Neural progenitor cell (in vitro differentiated cells): ENCODE data around the gene TRIM23. TPM values are rescaled to one million over a fixed set of nuclear protein-coding genes. Genes with fewer than 3 reads are reported as not detected.
"Not testable (repeated sequence)": the region's sequence is repeated elsewhere in the genome, so short reads cannot be mapped to it uniquely, and the experiment has no call there.

Source experiments
- DNase-seq: peaks from one replicate; pipeline ENCODE4 v3.0.0-alpha.2; 2016; ENCODE audit warnings: low spot score
- H2AFZ ChIP-seq: fragments of 200-600 bp; sonication (generic); replicated peaks from 2 replicates; pipeline ENCODE4 v1.6.1; 2016; ENCODE audit warnings: antibody characterized with exemption
- H3F3A ChIP-seq: fragments of 200-600 bp; sonication (generic); 2 replicates; pipeline ENCODE4 v1.6.1; 2016; ENCODE audit warnings: antibody characterized with exemption, low read depth
- H3K27ac ChIP-seq: fragments of 200-600 bp; sonication (generic); 2 replicates; pipeline ENCODE4 v1.5.1; 2016; ENCODE audit warnings: mild to moderate bottlenecking
- H3K27me3 ChIP-seq: fragments of 200-600 bp; sonication (generic); 2 replicates; pipeline ENCODE4 v1.6.1; 2016; ENCODE audit warnings: mild to moderate bottlenecking, moderate library complexity
- H3K36me3 ChIP-seq: fragments of 200-600 bp; sonication (generic); 2 replicates; pipeline ENCODE4 v1.5.1; 2016
- H3K4me1 ChIP-seq: fragments of 200-600 bp; sonication (generic); 2 replicates; pipeline ENCODE4 v1.6.1; 2016; ENCODE audit warnings: mixed run types
- H3K4me2 ChIP-seq: fragments of 200-600 bp; sonication (generic); 2 replicates; pipeline ENCODE4 v1.6.1; 2016
- H3K4me3 ChIP-seq: fragments of 200-600 bp; sonication (generic); 2 replicates; pipeline ENCODE4 v1.5.1; 2016
- H3K79me2 ChIP-seq: fragments of 200-600 bp; sonication (generic); 2 replicates; pipeline ENCODE4 v1.6.1; 2016; ENCODE audit warnings: low read depth
- H3K9ac ChIP-seq: fragments of 200-600 bp; sonication (generic); 2 replicates; pipeline ENCODE4 v1.6.1; 2016
- H3K9me3 ChIP-seq: fragments of 200-600 bp; sonication (generic); 2 replicates; pipeline ENCODE4 v1.5.1; 2016; ENCODE audit warnings: low read depth
- H4K20me1 ChIP-seq: fragments of 200-600 bp; sonication (generic); 2 replicates; pipeline ENCODE4 v1.6.1; 2016; ENCODE audit warnings: low read depth
- H3K27ac Mint-ChIP-seq: 3 replicates; pipeline ENCODE4 v1.8.0; 2021; ENCODE audit warnings: mixed read lengths
- H3K27me3 Mint-ChIP-seq: 2 replicates; pipeline ENCODE4 v1.8.0; 2022; ENCODE audit warnings: low read depth, mild to moderate bottlenecking, inconsistent platforms, moderate library complexity, mixed read lengths; ENCODE audit not compliant: insufficient read depth
- H3K36me3 Mint-ChIP-seq: 3 replicates; pipeline ENCODE4 v1.8.0; 2021; ENCODE audit warnings: mixed read lengths
- H3K4me1 Mint-ChIP-seq: 3 replicates; pipeline ENCODE4 v1.8.0; 2021; ENCODE audit warnings: mixed read lengths
- H3K4me3 Mint-ChIP-seq: 3 replicates; pipeline ENCODE4 v1.8.0; 2021; ENCODE audit warnings: mild to moderate bottlenecking, moderate library complexity, mixed read lengths
- H3K9me3 Mint-ChIP-seq: 3 replicates; pipeline ENCODE4 v1.8.0; 2020; ENCODE audit warnings: mixed read lengths
- EZH2 ChIP-seq: fragments of 200-600 bp; sonication (generic); IDR thresholded peaks from 2 replicates; pipeline ENCODE4 v1.6.1; 2017; ENCODE audit warnings: antibody characterized with exemption, mild to moderate bottlenecking, moderate library complexity
- EZH2phosphoT487 ChIP-seq: fragments of 200-600 bp; sonication (generic); IDR thresholded peaks from 2 replicates; pipeline ENCODE4 v1.6.1; 2017; ENCODE audit warnings: antibody characterized with exemption
- total RNA-seq: library from RNA; depleted of rRNA; stranded (reverse); fragments of >200 nt; gene quantifications from 2 replicates; pipeline ENCODE4 v1.2.3, GENCODE V29; 2015; ENCODE audit warnings: low replicate concordance
- TF ChIP-seq, protein P1 (sequence below): fragments of 200-600 bp; sonication (generic); IDR thresholded peaks from 2 replicates; pipeline ENCODE4 v1.5.1; 2017; ENCODE audit warnings: antibody characterized with exemption, mild to moderate bottlenecking

Gene TRIM23
- total RNA-seq, 1 donor from 2014 or later: 16.6 TPM

DNA sequence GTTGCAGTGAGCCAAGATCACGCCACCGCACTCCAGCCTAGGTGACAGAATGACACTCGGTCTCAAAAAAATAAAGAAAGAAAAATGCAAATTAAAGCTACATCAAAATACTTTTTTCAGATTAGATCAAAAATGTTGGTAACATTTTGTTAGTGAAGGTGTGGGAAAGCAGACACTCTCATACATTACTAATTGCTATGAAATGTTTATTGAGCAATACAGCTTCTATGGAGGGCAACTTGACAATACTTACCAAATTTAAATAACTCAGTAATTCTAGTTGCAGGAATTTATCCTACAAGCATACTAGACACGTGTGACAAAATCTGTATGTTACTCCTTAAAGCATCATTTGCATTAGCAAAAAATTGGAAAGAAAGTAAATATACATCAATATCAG, 4.1 kb downstream of the TRIM23 start:
- H3K79me2 ChIP-seq: peaks cover 59% of the 10 kb centered on the region

DNA sequence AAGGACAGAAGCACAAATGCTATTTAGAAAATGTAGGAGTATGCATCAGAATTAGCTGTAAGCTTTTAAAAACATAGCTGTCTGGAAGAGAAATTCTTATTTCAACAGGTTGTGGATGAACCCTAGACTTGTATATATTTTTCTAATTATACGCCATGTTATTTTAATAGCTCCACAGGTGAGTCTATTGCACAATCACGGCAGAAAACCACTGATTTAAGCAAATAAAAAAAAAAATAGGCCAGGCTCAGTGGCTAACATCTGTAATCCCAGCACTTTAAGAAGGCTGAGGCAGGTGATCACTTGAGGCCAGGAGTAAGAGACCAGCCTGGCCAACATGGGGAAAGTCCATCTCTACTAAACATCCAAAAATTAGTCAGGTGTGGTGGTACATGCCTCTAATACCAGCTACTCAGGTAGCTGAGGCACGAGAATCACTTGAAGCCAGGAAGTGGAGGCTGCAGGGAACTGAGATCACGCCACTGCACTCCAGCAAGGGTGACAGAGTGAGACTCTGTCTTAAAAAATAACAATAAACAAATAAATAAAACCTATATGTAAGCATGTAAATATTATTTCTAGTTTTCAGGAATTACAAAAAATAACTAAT, 11.7 kb downstream of the TRIM23 start:
- DNase-seq: no peak
- Histone ChIP-seq H3K4me3 (no peak overlapping the region), H3K36me3 (peaks cover 17% of the 10 kb centered on the region), H3K27me3 (no peaks in the 10 kb centered on the region), H3K9me3 (no peaks in the 10 kb centered on the region), H3K79me2 (no peaks in the 10 kb centered on the region), H2AFZ (no peak overlapping the region), H3K27ac (no peak overlapping the region), H3K4me2 (no peak overlapping the region), H3F3A (no peaks in the 10 kb centered on the region), H4K20me1 (no peaks in the 10 kb centered on the region), H3K4me1 (no peaks in the 10 kb centered on the region), H3K9ac (no peak overlapping the region)
- Mint-ChIP-seq H3K27me3 (no peaks in the 10 kb centered on the region), H3K4me1 (no peaks in the 10 kb centered on the region), H3K36me3 (peaks cover 13% of the 10 kb centered on the region), H3K4me3 (no peak overlapping the region), H3K27ac (no peak overlapping the region), H3K9me3 (no peaks in the 10 kb centered on the region)
- TF ChIP-seq EZH2phosphoT487: no peak
- TF ChIP-seq EZH2: no peak
- TF ChIP-seq, protein P1, sequence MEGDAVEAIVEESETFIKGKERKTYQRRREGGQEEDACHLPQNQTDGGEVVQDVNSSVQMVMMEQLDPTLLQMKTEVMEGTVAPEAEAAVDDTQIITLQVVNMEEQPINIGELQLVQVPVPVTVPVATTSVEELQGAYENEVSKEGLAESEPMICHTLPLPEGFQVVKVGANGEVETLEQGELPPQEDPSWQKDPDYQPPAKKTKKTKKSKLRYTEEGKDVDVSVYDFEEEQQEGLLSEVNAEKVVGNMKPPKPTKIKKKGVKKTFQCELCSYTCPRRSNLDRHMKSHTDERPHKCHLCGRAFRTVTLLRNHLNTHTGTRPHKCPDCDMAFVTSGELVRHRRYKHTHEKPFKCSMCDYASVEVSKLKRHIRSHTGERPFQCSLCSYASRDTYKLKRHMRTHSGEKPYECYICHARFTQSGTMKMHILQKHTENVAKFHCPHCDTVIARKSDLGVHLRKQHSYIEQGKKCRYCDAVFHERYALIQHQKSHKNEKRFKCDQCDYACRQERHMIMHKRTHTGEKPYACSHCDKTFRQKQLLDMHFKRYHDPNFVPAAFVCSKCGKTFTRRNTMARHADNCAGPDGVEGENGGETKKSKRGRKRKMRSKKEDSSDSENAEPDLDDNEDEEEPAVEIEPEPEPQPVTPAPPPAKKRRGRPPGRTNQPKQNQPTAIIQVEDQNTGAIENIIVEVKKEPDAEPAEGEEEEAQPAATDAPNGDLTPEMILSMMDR: no peak

More for the DNA sequence above, 4.1 kb downstream of the TRIM23 start:
- peaks cover 13% of the 10 kb centered on the region for H3K4me1 Mint-ChIP-seq
- no peak overlapping the region for H3K27ac Mint-ChIP-seq
- no peak overlapping the region for H3K27ac ChIP-seq
- no peak overlapping the region for H3K4me3 ChIP-seq
- H4K20me1 ChIP-seq: no peaks in the 10 kb centered on the region
- H3K36me3 ChIP-seq: peaks cover 6% of the 10 kb centered on the region
- no peak overlapping the region for H3K4me2 ChIP-seq
- H3K4me1 ChIP-seq: peaks cover 6% of the 10 kb centered on the region
- no peaks in the 10 kb centered on the region for H3K27me3 ChIP-seq
- H3F3A ChIP-seq: no peaks in the 10 kb centered on the region
- no peak for DNase-seq
- peaks cover 4% of the 10 kb centered on the region for H3K36me3 Mint-ChIP-seq
- no peaks in the 10 kb centered on the region for H3K9me3 Mint-ChIP-seq
- H3K9ac ChIP-seq: no peak overlapping the region
- peaks cover 5% of the 10 kb centered on the region for H3K27me3 Mint-ChIP-seq
- no peaks in the 10 kb centered on the region for H3K9me3 ChIP-seq
- no peak overlapping the region for H2AFZ ChIP-seq
- no peak overlapping the region for H3K4me3 Mint-ChIP-seq
- TF ChIP-seq EZH2: no peak
- TF ChIP-seq, protein P1: no peak
- no peak for TF ChIP-seq EZH2phosphoT487

DNA sequence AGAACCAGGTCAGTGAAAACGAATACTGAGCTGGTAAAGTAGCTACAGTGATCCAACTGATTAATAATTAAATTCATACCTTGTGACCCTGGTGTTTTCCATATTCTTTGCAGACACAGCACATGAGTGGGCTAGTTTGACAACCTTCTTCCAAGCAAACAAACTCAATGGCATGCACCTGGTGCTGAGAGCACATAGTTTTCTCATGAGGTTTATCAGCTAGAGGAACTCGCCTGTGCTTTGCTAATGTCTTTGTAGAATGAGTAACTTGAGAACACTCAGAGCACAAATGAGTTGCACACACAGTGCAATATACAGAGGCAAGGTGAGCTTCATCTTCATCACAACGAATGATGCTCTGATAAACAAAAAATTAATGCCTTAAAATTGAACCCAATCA, 12.6 kb downstream of the TRIM23 start:
- peaks cover 18% of the 10 kb centered on the region for H3K36me3 Mint-ChIP-seq
- no peak overlapping the region for H3K4me3 Mint-ChIP-seq

GRCh38 chr5:65601761-65602160, 22.4 kb downstream of the TRIM23 start:
- H3K27ac Mint-ChIP-seq, H3K27me3 Mint-ChIP-seq, H4K20me1 ChIP-seq, H3K4me1 Mint-ChIP-seq, H3K4me3 ChIP-seq, H3K4me2 ChIP-seq, H3K4me3 Mint-ChIP-seq, H3K9ac ChIP-seq, H3F3A ChIP-seq, H2AFZ ChIP-seq, DNase-seq, H3K4me1 ChIP-seq, H3K27me3 ChIP-seq, H3K79me2 ChIP-seq, H3K9me3 ChIP-seq, H3K27ac ChIP-seq: not testable (repeated sequence)
- H3K36me3 ChIP-seq: peaks cover 13% of the 10 kb centered on the region
- Mint-ChIP-seq H3K9me3 (peaks cover 17% of the 10 kb centered on the region), H3K36me3 (peaks cover 60% of the 10 kb centered on the region)

More for the DNA sequence above, 12.6 kb downstream of the TRIM23 start:
- H3F3A ChIP-seq: no peaks in the 10 kb centered on the region
- H3K9me3 Mint-ChIP-seq: no peaks in the 10 kb centered on the region
- no peak overlapping the region for H3K9ac ChIP-seq
- no peaks in the 10 kb centered on the region for H3K4me1 ChIP-seq
- no peak for TF ChIP-seq EZH2phosphoT487
- TF ChIP-seq, protein P1: no peak
- no peak for TF ChIP-seq EZH2
- H3K27me3 ChIP-seq: no peaks in the 10 kb centered on the region
- no peaks in the 10 kb centered on the region for H4K20me1 ChIP-seq
- no peak overlapping the region for H3K4me2 ChIP-seq
- DNase-seq: no peak
- H2AFZ ChIP-seq: no peak overlapping the region
- no peaks in the 10 kb centered on the region for H3K27me3 Mint-ChIP-seq
- H3K27ac ChIP-seq: no peak overlapping the region
- H3K36me3 ChIP-seq: peaks cover 19% of the 10 kb centered on the region
- H3K4me1 Mint-ChIP-seq: no peaks in the 10 kb centered on the region
- no peaks in the 10 kb centered on the region for H3K79me2 ChIP-seq
- H3K27ac Mint-ChIP-seq: no peak overlapping the region
- no peaks in the 10 kb centered on the region for H3K9me3 ChIP-seq
- H3K4me3 ChIP-seq: no peak overlapping the region
